ENCODE data around the gene PKLR.

DNA sequence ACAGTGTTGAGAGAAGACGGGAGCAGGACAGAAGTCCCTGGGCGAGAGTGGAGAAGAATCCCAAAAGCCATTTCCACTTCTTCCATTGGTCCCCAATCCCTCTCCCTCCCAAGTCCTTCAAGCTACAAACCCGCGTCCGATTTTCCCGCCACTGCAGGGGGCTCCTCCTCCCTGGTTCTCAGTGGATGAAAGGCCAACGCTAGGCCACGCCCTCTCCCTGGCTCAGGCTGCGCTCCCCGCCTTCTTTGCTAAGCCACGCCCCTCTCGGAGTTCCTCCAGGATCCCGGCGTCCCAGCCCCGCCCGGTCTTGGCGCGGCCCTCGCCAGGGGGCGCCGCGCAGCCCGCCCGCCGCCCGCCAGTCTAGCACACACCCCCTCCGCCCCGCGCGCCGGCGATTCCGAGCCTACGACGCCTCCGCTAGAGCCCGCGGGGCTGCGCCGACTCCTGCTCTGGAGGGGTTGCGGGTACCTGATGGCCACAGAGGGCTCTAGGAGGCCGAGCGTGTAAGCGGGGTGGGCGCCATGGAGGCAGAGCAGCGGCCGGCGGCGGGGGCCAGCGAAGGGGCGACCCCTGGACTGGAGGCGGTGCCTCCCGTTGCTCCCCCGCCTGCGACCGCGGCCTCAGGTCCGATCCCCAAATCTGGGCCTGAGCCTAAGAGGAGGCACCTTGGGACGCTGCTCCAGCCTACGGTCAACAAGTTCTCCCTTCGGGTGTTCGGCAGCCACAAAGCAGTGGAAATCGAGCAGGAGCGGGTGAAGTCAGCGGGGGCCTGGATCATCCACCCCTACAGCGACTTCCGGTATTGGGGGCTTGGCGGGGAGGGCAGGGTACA is 24.0 kb downstream of the PKLR start, which contains the start of gene HCN3:
- no peak for TF ChIP-seq POLR2A (IDR thresholded peaks at IDR 0.05; ENCODE audit: low read depth, low read length)
- TF ChIP-seq TAF1 (IDR thresholded peaks at IDR 0.05; ENCODE audit: borderline replicate concordance, low read depth, low read length), result no peak
- no peak for TF ChIP-seq POLR2AphosphoS5 (IDR thresholded peaks at IDR 0.05; ENCODE audit: low read depth, low read length)
